ENCODE data around the gene FBXL13.

Gene FBXL13

DNA sequence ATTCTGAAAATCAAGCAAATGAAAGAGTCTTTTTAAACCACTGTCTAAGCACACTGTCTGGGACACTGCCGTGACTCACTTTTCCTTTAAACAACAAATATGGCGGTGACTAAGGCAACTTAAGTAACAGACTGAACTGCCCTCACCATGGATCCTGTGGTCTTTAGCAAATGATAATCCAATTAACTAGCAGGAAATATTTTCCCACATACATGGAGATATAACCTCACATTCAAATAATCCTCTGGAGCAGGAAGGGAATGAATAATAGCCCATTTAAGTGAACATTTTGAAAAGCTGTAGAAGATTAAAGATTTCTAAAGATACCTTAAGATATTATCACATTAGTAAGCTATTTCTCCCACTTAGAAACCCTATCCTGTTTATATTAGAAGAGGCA is 202.1 kb downstream of the FBXL13 start:
- no peak overlapping the region for H3K27ac ChIP-seq
- no peaks in the 10 kb centered on the region for H3K9me3 ChIP-seq
- TF ChIP-seq, protein P1, sequence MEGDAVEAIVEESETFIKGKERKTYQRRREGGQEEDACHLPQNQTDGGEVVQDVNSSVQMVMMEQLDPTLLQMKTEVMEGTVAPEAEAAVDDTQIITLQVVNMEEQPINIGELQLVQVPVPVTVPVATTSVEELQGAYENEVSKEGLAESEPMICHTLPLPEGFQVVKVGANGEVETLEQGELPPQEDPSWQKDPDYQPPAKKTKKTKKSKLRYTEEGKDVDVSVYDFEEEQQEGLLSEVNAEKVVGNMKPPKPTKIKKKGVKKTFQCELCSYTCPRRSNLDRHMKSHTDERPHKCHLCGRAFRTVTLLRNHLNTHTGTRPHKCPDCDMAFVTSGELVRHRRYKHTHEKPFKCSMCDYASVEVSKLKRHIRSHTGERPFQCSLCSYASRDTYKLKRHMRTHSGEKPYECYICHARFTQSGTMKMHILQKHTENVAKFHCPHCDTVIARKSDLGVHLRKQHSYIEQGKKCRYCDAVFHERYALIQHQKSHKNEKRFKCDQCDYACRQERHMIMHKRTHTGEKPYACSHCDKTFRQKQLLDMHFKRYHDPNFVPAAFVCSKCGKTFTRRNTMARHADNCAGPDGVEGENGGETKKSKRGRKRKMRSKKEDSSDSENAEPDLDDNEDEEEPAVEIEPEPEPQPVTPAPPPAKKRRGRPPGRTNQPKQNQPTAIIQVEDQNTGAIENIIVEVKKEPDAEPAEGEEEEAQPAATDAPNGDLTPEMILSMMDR (IDR thresholded peaks at IDR 0.05) = no peak
- H3K4me1 ChIP-seq (ENCODE audit: control insufficient read depth in 1 of 2, insufficient read depth in 1 of 2, low read depth in 1 of 2, low read length in 1 of 2) = no peaks in the 10 kb centered on the region
- H3K4me3 ChIP-seq (ENCODE audit: low read depth in 1 of 2, low read length in 1 of 2) = no peak overlapping the region
- H3K27me3 ChIP-seq = no peaks in the 10 kb centered on the region
- no peaks in the 10 kb centered on the region for H3K36me3 ChIP-seq

DNA sequence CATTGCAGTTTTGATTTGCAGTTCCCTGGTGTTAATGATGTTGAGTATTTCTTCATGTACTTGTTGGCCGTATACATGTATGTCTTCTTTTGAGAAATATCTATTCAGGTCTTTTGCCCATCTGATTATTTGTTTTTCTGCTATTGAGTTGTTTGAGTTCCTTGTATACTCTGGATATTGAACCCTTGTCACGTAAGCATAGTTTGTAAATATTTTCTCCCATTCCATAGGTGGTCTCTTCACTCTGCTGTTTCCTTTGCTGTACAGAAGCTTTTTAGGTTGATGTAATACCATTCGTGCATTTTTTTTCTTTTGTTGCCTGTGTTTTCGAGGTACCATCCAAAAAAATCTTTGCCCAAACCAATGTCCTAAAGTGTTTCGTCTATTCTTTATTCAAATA is 205.4 kb downstream of the FBXL13 start:
- H3K9me3 ChIP-seq = no peaks in the 10 kb centered on the region
- H3K4me3 ChIP-seq (ENCODE audit: low read depth in 1 of 2, low read length in 1 of 2) = no peak overlapping the region
- H3K27me3 ChIP-seq = no peaks in the 10 kb centered on the region
- no peaks in the 10 kb centered on the region for H3K4me1 ChIP-seq (ENCODE audit: control insufficient read depth in 1 of 2, insufficient read depth in 1 of 2, low read depth in 1 of 2, low read length in 1 of 2)
- no peaks in the 10 kb centered on the region for H3K36me3 ChIP-seq
- no peak overlapping the region for H3K27ac ChIP-seq
- TF ChIP-seq, protein P1 (IDR thresholded peaks at IDR 0.05) = no peak

- TF ChIP-seq, protein P1 (IDR thresholded peaks at IDR 0.05) = no peak
- H3K36me3 ChIP-seq = no peaks in the 10 kb centered on the region
- no peaks in the 10 kb centered on the region for H3K4me1 ChIP-seq (ENCODE audit: control insufficient read depth in 1 of 2, insufficient read depth in 1 of 2, low read depth in 1 of 2, low read length in 1 of 2)
- no peaks in the 10 kb centered on the region for H3K27me3 ChIP-seq
- H3K4me3 ChIP-seq (ENCODE audit: low read depth in 1 of 2, low read length in 1 of 2) = no peak overlapping the region
- no peak overlapping the region for H3K27ac ChIP-seq
- no peaks in the 10 kb centered on the region for H3K9me3 ChIP-seq
These were observed 207.9 kb downstream of the FBXL13 start for GRCh38 chr7:102866535-102867215.

GRCh38 chr7:102864958-102865357 is 209.6 kb downstream of the FBXL13 start:
- H3K9me3 ChIP-seq = no peaks in the 10 kb centered on the region
- no peak overlapping the region for H3K27ac ChIP-seq
- no peaks in the 10 kb centered on the region for H3K36me3 ChIP-seq
- H3K27me3 ChIP-seq = no peaks in the 10 kb centered on the region
- TF ChIP-seq, protein P1 (IDR thresholded peaks at IDR 0.05) = no peak
- H3K4me1 ChIP-seq (ENCODE audit: control insufficient read depth in 1 of 2, insufficient read depth in 1 of 2, low read depth in 1 of 2, low read length in 1 of 2) = no peaks in the 10 kb centered on the region
- no peak overlapping the region for H3K4me3 ChIP-seq (ENCODE audit: low read depth in 1 of 2, low read length in 1 of 2)

GRCh38 chr7:102860351-102860811 is 214.2 kb downstream of the FBXL13 start:
- Histone ChIP-seq H3K4me1 (ENCODE audit: control insufficient read depth in 1 of 2, insufficient read depth in 1 of 2, low read depth in 1 of 2, low read length in 1 of 2) (no peaks in the 10 kb centered on the region), H3K4me3 (ENCODE audit: low read depth in 1 of 2, low read length in 1 of 2) (no peak overlapping the region), H3K36me3 (no peaks in the 10 kb centered on the region), H3K9me3 (no peaks in the 10 kb centered on the region), H3K27ac (no peak overlapping the region), H3K27me3 (no peaks in the 10 kb centered on the region)
- TF ChIP-seq, protein P1 (IDR thresholded peaks at IDR 0.05) = no peak
